Measurements from ENCODE around the gene SMPDL3A.

GRCh38 chr6:122810189-122810588 is 21.1 kb downstream of the SMPDL3A start:
- TF ChIP-seq, protein P1, sequence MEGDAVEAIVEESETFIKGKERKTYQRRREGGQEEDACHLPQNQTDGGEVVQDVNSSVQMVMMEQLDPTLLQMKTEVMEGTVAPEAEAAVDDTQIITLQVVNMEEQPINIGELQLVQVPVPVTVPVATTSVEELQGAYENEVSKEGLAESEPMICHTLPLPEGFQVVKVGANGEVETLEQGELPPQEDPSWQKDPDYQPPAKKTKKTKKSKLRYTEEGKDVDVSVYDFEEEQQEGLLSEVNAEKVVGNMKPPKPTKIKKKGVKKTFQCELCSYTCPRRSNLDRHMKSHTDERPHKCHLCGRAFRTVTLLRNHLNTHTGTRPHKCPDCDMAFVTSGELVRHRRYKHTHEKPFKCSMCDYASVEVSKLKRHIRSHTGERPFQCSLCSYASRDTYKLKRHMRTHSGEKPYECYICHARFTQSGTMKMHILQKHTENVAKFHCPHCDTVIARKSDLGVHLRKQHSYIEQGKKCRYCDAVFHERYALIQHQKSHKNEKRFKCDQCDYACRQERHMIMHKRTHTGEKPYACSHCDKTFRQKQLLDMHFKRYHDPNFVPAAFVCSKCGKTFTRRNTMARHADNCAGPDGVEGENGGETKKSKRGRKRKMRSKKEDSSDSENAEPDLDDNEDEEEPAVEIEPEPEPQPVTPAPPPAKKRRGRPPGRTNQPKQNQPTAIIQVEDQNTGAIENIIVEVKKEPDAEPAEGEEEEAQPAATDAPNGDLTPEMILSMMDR (conservative IDR thresholded peaks at IDR 0.05), result no peak
- no peak for TF ChIP-seq EZH2 (IDR thresholded peaks at IDR 0.05; ENCODE audit: low read depth)

Measured in PC-9 (cell line).